ENCODE data around the gene CLK4. TPM values are rescaled to one million over a fixed set of nuclear protein-coding genes. Genes with fewer than 3 reads are reported as not detected.
"Not testable (repeated sequence)": the region's sequence is repeated elsewhere in the genome, so short reads cannot be mapped to it uniquely, and the experiment has no call there.

The CLK4 gene
- total RNA-seq, 2 donors from 2014 or later: 22.3 to 25.4 TPM

DNA sequence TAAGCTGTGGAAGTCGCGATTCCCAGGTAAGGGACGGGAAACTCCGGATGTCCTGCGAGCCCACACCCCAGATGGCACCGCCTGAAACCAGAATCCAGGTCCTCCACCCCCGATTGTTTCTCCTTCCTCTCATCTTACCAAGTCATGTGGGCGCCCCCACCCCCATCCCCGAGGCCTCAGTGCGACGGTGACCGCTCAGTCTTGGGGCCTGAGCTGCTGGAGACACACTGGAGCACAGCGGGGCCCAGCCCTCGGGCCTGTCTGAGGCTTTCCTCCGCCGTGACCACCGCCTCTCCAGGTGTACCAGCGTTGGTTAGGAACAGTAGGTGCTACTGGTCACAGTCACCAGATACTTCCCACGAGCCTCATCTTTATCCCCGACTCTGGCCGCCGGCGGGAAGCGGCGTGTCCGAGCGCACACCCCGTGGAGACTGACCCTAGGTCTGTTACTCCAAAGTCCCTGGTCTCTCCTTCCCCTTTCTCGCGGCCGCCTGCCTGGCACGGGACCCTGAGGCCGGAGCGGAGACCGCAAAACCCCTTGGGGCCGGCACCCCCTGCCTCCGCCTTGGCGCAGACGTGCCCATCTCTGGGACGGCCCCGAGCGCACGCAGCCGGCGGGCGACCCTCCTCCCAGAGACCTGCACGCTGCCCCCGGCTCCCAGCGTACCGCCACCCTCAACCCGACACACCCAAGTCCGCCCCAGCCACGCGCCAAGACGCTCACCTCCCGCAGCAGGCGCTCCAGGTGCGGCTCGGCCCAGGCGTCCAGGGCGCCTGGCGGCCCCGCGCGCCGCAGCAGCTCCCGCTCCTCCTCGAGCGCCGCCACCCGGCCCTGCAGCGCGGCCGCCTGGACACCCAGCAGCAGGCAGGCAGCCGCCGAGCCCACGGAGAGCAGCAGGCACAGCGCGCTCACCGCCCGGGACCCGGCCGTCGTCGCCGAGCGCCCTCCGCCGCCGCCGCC lies 37.4 kb downstream of the CLK4 start:
- no peak overlapping the region for H3K27ac Mint-ChIP-seq
- peaks cover 37 to 48% of the 10 kb centered on the region in 2 donors for H3K27me3 Mint-ChIP-seq
- peak overlapping the region; percentile 58 for H3K4me3 Mint-ChIP-seq
- H3K9me3 Mint-ChIP-seq: peaks cover 3% of the 10 kb centered on the region
- H3K36me3 Mint-ChIP-seq: peaks cover 8% of the 10 kb centered on the region
- ATAC-seq: peak in 1 of 2 donors; percentile 4
- H3K4me1 Mint-ChIP-seq (ENCODE audit: low read depth in 2 of 2): peaks cover 6 to 10% of the 10 kb centered on the region in 2 donors
- DNase-seq (ENCODE audit: low spot score): no peak

DNA sequence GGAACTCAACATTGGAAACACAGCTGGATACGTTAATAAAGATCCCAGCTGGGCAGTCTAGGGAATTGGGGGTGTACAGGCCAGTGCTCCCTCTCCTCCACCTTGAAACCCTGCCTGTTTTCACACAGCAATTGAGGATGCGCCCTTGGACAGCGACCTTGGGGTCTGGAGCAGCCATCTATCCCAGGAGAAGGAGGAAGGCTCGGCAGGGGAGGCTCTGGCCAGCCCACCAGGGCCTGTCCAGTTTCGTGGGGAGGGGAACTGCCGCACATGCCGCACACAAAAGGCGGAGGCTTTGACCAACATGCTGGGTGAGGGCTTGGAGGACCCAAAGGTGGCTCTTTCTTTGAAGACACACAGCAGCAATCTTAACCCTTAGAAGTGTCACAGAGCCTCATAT lies 38.1 kb downstream of the CLK4 start:
- Mint-ChIP-seq H3K4me1 (ENCODE audit: low read depth in 2 of 2) (peaks cover 6 to 10% of the 10 kb centered on the region in 2 donors), H3K27me3 (peaks cover 37 to 48% of the 10 kb centered on the region in 2 donors), H3K9me3 (no peaks in the 10 kb centered on the region), H3K36me3 (peaks cover under 1% of the 10 kb centered on the region), H3K27ac (no peak overlapping the region), H3K4me3 (peak overlapping the region; percentile 38)
- no peak for ATAC-seq
- DNase-seq (ENCODE audit: low spot score): no peak

DNA sequence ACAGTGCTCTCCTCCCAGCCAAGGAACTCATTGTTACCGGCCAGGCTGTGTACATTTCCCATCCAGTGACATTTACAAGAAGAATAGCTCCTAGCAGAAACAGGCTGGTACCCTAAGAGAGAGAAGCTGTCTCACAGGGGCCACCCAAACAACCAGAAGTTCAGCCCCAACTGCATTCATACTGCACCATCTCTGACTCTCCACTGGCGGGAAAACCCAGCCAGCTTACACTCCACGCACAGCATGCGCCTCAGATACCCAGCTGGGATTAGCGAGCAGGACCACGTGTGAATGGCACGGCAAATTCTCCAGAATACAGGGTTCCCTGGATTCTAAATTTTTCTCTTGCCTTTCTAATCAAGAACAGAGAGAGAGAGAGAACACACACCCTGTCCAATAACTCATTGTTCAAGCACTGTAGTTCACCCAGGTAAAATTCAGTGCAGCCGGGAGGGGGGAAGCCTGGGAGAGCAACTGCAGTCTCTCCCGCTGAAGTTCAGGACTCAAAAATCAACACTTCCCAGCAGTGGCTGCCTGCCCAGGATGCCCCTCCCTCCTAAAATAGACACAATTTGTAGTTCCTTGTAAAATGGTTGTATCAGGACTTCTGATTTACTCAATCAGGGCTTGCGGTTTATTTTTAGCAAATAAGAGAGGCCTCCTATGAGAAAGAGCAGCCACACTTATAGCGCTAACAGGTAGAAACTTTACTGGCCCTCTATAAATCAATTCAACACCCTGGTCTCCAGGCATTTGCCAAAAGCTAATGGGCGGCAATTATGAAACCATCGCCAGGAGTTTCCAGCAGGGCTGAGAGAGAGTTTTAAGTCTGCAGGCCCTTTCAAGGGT lies 38.9 kb downstream of the CLK4 start:
- Mint-ChIP-seq H3K27me3 (peaks cover 37 to 48% of the 10 kb centered on the region in 2 donors), H3K36me3 (no peaks in the 10 kb centered on the region), H3K4me3 (peak overlapping the region; percentile 38), H3K27ac (no peak overlapping the region), H3K4me1 (ENCODE audit: low read depth in 2 of 2) (peaks cover 6 to 10% of the 10 kb centered on the region in 2 donors), H3K9me3 (no peaks in the 10 kb centered on the region)
- DNase-seq (ENCODE audit: low spot score): no peak
- ATAC-seq: no peak

DNA sequence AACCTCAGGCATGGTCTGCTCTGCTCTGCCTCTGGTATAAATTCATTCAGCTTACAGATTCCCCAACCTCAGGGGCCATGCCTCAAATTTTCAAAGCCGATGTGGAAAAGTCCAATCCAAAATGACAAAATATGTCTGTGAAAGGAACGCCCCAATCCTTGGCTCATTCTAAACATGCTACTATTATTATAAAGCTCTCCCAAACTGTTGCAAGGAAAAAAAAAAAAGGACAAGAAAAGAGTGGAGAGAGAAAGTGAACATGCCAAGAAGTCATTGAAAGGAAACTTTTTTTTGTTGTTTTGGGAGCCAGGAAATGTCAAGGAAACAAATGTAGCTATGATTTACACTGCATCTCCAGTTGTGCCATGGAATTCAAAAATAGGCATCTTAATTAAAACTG lies 40.5 kb downstream of the CLK4 start:
- ATAC-seq: no peak
- no peak for DNase-seq (ENCODE audit: low spot score)
- Mint-ChIP-seq H3K27ac (no peak overlapping the region), H3K36me3 (no peaks in the 10 kb centered on the region), H3K27me3 (peaks cover 38 to 47% of the 10 kb centered on the region in 2 donors), H3K4me1 (ENCODE audit: low read depth in 2 of 2) (peaks cover 6 to 9% of the 10 kb centered on the region in 2 donors), H3K4me3 (no peak overlapping the region), H3K9me3 (no peaks in the 10 kb centered on the region)

DNA sequence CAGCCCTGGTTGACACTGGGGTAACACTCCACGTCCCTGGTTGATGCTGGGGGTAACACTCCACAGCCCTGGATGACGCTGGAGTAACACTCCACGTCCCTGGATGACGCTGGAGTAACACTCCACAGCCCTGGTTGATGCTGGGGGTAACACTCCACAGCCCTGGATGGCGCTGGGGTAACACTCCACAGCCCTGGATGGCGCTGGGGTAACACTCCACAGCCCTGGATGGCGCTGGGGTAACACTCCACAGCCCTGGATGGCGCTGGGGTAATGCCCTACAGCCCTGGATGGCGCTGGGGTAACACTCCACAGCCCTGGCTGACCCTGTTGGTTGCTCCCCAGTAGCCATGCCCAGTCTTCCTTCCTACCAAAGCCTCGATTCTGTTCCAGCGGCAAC lies 41.4 kb downstream of the CLK4 start:
- not testable (repeated sequence) for H3K27ac Mint-ChIP-seq; H3K4me3 Mint-ChIP-seq; H3K36me3 Mint-ChIP-seq; H3K9me3 Mint-ChIP-seq; H3K4me1 Mint-ChIP-seq (ENCODE audit: low read depth in 2 of 2)
- ATAC-seq (peak; percentile 84 to 85), DNase-seq (ENCODE audit: low spot score) (peak; percentile 87)
- H3K27me3 Mint-ChIP-seq: peaks cover 32 to 40% of the 10 kb centered on the region in 2 donors

DNA sequence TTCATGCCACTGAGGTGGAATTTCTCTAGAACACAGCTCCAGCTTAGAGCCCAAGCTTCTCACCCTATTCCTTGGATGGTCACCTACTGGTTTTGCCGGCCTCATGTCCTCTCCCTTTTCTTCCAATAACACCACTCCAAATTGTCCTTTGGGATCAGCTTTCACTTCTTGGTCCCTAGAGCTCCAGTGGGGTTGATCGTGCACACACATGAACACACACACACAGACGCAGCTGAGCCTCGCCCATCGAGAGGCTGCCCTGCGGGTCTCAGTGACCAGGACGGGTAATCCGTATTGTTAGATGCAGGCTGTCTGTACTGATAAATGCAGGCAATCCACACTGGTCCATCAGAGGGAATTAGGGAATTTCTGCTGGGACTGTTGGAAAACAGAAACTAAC lies 43.6 kb downstream of the CLK4 start:
- Mint-ChIP-seq H3K9me3 (no peaks in the 10 kb centered on the region), H3K27ac (no peak overlapping the region), H3K27me3 (peaks cover 29 to 35% of the 10 kb centered on the region in 2 donors), H3K4me3 (no peak overlapping the region), H3K4me1 (ENCODE audit: low read depth in 2 of 2) (no peaks in the 10 kb centered on the region), H3K36me3 (no peaks in the 10 kb centered on the region)
- DNase-seq (ENCODE audit: low spot score): no peak
- no peak for ATAC-seq

DNA sequence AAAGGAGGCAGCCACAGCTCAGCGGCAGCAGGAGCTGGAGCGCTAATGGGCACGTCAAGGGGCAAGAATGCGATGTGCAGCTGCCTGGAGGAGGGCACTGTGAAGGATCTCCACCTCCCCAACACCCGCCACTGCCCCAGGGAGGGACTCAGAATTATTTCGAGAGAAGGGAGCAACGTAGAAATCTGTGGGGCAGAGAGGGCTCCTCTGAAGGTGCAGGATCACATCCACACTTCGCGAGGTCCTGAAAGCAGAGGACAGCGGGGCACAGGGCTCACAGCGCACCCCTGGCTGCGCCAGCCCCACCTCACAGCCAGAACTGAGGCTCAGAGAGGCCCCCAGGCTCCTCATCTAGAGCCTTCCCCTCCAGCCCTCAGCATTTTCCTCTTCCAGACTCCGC lies 44.6 kb downstream of the CLK4 start:
- no peak for DNase-seq (ENCODE audit: low spot score)
- ATAC-seq: no peak
- peaks cover 23 to 30% of the 10 kb centered on the region in 2 donors for H3K27me3 Mint-ChIP-seq
- H3K9me3 Mint-ChIP-seq: no peaks in the 10 kb centered on the region
- no peak overlapping the region for H3K4me3 Mint-ChIP-seq
- H3K27ac Mint-ChIP-seq: no peak overlapping the region
- no peaks in the 10 kb centered on the region for H3K36me3 Mint-ChIP-seq
- no peaks in the 10 kb centered on the region for H3K4me1 Mint-ChIP-seq (ENCODE audit: low read depth in 2 of 2)

DNA sequence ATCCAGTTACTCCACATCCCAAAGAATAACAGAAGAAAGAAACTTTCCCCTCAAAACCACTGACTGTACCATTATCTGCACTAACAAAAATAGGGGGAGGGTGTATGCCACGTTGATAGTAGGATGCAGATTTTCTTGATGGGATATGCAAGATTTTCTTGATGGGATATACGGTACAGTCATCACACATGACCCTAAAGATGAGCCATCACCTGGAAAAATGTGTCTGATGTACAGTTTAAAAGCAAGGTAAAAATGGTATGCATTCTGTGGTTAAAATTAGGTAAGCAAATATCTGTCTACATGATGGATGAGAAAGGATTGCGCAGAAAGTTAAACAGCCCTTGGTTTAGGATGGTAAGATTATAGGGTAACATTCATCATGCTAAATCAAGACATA lies 45.2 kb downstream of the CLK4 start:
- Mint-ChIP-seq H3K9me3 (no peaks in the 10 kb centered on the region), H3K36me3 (no peaks in the 10 kb centered on the region)

DNA sequence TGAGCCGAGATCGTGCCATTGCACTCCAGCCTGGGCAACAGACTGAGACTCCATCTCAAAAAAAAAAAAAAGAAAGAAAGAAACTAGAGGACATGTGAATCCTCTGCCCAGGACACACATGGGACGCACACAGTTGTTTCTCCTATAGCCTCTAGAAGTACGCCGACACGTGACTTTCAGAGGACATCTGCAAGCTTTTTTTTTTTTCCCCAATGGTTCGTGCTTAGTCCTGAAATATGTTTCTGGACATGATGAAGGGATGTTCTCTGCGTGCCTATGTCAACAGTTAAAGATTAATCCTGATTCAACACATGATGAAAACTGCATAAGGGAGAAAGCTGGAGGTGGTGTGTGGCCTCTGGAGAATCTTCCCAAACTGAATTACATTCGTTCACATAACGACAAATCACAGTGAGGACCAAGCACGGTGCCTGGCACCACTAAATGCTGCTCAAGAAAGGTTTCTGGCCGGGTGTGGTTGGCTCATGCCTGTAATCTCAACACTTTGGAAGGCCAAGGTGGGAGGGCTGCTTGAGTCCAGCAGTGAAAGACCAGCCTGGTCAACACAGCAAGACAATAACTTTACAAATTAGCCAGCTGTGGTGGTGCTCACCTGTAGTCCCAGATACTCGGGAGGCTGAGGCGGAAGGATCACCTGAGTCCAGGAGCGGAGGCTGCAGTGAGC lies 46.4 kb downstream of the CLK4 start:
- no peak overlapping the region for H3K27ac Mint-ChIP-seq
- DNase-seq (ENCODE audit: low spot score) (no peak), ATAC-seq (no peak)
- H3K36me3 Mint-ChIP-seq: no peaks in the 10 kb centered on the region
- no peaks in the 10 kb centered on the region for H3K9me3 Mint-ChIP-seq
- no peaks in the 10 kb centered on the region for H3K4me1 Mint-ChIP-seq (ENCODE audit: low read depth in 2 of 2)
- H3K4me3 Mint-ChIP-seq: no peak overlapping the region
- H3K27me3 Mint-ChIP-seq: peaks cover 17 to 19% of the 10 kb centered on the region in 2 donors

More for the DNA sequence above, 45.2 kb downstream of the CLK4 start:
- Mint-ChIP-seq H3K4me1 (ENCODE audit: low read depth in 2 of 2) (no peaks in the 10 kb centered on the region), H3K27me3 (peaks cover 24% of the 10 kb centered on the region in 2 donors), H3K4me3 (no peak overlapping the region), H3K27ac (no peak overlapping the region)
- DNase-seq (ENCODE audit: low spot score): no peak
- no peak for ATAC-seq

DNA sequence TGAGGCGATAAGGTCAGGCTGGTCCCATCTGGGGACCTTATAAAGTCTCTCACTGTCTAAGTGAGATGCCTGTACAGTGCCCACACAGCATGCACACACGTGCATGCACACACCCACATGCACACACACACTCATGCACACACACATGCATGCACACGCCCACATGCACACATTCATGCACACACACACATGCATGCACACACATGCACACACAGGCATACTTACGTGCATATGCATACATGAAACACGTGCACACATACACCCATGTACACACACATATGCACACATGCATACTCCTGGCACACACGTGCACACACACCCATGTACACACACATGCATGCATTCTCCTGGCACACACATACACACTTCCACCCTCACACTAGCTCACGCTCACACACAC lies 48.9 kb downstream of the CLK4 start:
- Mint-ChIP-seq H3K4me1 (ENCODE audit: low read depth in 2 of 2) (no peaks in the 10 kb centered on the region), H3K27me3 (peaks cover 28 to 34% of the 10 kb centered on the region in 2 donors), H3K9me3 (no peaks in the 10 kb centered on the region), H3K36me3 (no peaks in the 10 kb centered on the region), H3K4me3 (no peak overlapping the region), H3K27ac (no peak overlapping the region)
- peak in 1 of 2 donors; percentile 37 for ATAC-seq
- DNase-seq (ENCODE audit: low spot score): no peak

DNA sequence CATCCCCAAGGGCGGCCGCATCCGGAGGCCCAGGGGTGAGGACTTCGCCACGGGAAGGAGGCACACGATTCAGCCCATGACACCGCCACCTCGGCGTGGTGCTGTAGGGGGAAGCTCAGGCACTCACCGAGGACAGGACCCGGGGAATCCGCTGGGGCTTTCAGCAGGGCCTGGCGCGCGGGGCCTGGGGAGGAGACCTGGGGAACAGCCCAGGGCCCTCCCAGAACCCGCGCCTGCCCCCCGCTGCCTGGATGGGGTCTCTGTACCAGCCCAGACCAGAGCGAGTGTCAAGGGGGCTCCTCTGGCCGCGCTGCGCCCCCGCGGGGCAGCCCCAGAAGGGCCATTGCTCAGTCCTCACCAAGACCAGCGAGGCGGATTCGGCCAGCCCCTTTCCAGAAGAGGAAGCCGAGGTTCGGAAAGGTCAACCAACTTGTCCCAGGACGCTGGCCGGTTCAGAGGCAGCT lies 49.4 kb downstream of the CLK4 start:
- Mint-ChIP-seq H3K4me3 (no peak overlapping the region), H3K9me3 (no peaks in the 10 kb centered on the region), H3K36me3 (no peaks in the 10 kb centered on the region), H3K4me1 (ENCODE audit: low read depth in 2 of 2) (no peaks in the 10 kb centered on the region), H3K27ac (no peak overlapping the region), H3K27me3 (peaks cover 31 to 34% of the 10 kb centered on the region in 2 donors)
- ATAC-seq (peak in 1 of 2 donors; percentile 26), DNase-seq (ENCODE audit: low spot score) (no peak)

DNA sequence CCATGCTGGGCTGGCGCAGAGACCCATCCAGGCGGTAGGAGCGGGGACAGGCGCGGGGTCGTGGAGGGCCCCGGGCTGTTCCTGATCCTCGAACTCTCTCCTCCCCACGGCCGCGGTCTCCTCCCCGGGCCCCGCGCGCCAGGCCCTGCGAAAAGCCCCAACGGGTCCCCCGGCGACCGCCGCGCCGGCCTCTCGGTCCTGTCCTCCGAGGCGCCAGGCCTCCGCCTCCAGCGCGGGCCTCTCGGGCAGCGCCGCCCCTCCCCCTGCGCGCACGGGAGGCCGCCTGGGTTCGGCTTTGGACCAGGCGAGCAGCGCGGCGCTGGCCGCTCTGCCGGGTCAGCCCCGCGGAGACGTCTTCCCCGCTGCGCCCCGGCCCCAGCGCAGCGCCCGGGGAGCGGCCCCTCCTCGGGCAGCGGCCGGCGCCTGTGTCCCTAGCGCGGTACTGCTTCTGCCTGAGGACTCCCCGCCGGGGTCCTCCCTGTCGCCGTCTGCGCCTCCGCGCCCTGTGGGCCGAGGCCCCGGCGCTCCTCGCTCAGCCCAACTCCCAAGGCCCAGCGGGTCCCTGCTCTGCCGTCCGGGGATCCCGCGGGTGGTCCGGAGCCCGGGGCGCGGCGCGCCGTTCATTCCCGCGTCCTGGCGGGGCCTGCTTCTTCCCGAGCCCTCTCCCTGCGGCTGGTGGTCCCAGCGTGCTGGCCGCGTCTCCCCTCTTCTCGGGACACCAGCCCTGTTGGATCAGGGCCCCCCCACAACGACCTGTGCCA lies 50.1 kb downstream of the CLK4 start:
- H3K4me1 Mint-ChIP-seq (ENCODE audit: low read depth in 2 of 2): no peaks in the 10 kb centered on the region
- no peak overlapping the region for H3K27ac Mint-ChIP-seq
- no peaks in the 10 kb centered on the region for H3K9me3 Mint-ChIP-seq
- no peak overlapping the region for H3K4me3 Mint-ChIP-seq
- H3K27me3 Mint-ChIP-seq: peaks cover 33% of the 10 kb centered on the region in 2 donors
- no peaks in the 10 kb centered on the region for H3K36me3 Mint-ChIP-seq
- DNase-seq (ENCODE audit: low spot score) (no peak), ATAC-seq (no peak)

DNA sequence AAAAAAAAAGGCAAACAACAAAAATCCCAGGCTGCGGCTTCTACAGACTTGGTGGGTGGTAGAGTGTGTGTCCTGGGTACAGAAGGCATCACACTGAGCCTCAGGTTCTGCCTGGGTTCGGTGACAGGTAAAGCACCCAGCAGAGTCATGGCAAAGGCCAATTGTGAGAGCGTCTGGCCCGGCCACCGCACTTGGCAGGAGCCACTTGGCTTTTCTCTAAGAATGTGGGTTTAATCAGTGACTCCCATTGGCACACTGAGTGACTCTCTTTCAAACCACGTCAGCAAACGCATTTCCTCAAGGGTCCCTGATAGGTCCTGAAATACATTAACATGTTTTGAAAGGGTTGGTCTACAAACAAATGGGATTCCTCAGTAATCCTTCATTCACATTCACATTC lies 53.6 kb downstream of the CLK4 start:
- no peak overlapping the region for H3K27ac Mint-ChIP-seq
- ATAC-seq: no peak
- no peaks in the 10 kb centered on the region for H3K4me1 Mint-ChIP-seq (ENCODE audit: low read depth in 2 of 2)
- H3K27me3 Mint-ChIP-seq: peaks cover 30 to 36% of the 10 kb centered on the region in 2 donors
- no peaks in the 10 kb centered on the region for H3K9me3 Mint-ChIP-seq
- DNase-seq (ENCODE audit: low spot score): no peak
- H3K4me3 Mint-ChIP-seq: no peak overlapping the region
- no peaks in the 10 kb centered on the region for H3K36me3 Mint-ChIP-seq

Data from natural killer cell treated with Interleukin-12 subunit alpha and Interleukin-12 subunit beta and Interleukin-15 and Interleukin-18, amount 100 ng/mL, for 72 hours (primary cell).